ENCODE data around the gene SEM1.

Gene SEM1

DNA sequence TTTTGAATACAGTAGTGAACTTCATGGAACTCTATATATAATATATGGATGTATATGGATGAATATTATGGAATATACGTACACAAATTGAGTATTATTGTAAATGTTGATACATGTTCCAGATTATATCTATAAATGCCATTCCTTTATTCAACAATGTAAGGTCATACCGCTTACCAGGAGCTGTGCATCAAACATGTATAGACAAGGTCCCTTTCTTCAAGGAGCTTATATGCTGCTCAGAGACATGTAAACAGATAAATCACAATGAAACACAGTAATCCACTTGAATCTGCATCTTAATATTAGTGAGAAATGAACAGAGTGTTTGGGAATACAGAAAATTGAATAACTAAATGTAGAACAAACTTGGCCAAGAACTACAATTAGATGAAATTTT lies 898 bp upstream of the SEM1 start:
- Histone ChIP-seq H3K4me3 (replicated peaks; ENCODE audit: insufficient read depth, low read length) (no peak overlapping the region), H3K27ac (replicated peaks) (no peak overlapping the region), H3K27me3 (ENCODE audit: insufficient read depth, poor library complexity, severe bottlenecking) (no peaks in the 10 kb centered on the region)
- DNase-seq (ENCODE audit: low read depth in 1 of 2, low spot score in 1 of 2), result no peak
- no peak for TF ChIP-seq REST (IDR thresholded peaks at IDR 0.05; ENCODE audit: insufficient replicate concordance, low read depth)
- TF ChIP-seq CTCF (IDR thresholded peaks at IDR 0.05; ENCODE audit: insufficient read depth, low read length), result no peak
- no peak for TF ChIP-seq GABPA (IDR thresholded peaks at IDR 0.05; ENCODE audit: low read depth)
- no peak for TF ChIP-seq POLR2AphosphoS5 (IDR thresholded peaks at IDR 0.05; ENCODE audit: low read depth)
- TF ChIP-seq SPI1 (IDR thresholded peaks at IDR 0.05; ENCODE audit: borderline replicate concordance, low read depth), result no peak

GRCh38 chr7:96708872-96709271 lies 774 bp downstream of the SEM1 start:
- Histone ChIP-seq H3K4me3 (replicated peaks; ENCODE audit: insufficient read depth, low read length) (peak overlapping the region; percentile 88), H3K27ac (replicated peaks) (peak overlapping the region; percentile 77), H3K27me3 (ENCODE audit: insufficient read depth, poor library complexity, severe bottlenecking) (no peaks in the 10 kb centered on the region)
- no peak for TF ChIP-seq GABPA (IDR thresholded peaks at IDR 0.05; ENCODE audit: low read depth)
- TF ChIP-seq REST (IDR thresholded peaks at IDR 0.05; ENCODE audit: insufficient replicate concordance, low read depth), result no peak
- TF ChIP-seq CTCF (IDR thresholded peaks at IDR 0.05; ENCODE audit: insufficient read depth, low read length), result no peak
- TF ChIP-seq POLR2AphosphoS5 (IDR thresholded peaks at IDR 0.05; ENCODE audit: low read depth), result no peak
- no peak for TF ChIP-seq SPI1 (IDR thresholded peaks at IDR 0.05; ENCODE audit: borderline replicate concordance, low read depth)
- no peak for DNase-seq (ENCODE audit: low read depth in 1 of 2, low spot score in 1 of 2)

DNA sequence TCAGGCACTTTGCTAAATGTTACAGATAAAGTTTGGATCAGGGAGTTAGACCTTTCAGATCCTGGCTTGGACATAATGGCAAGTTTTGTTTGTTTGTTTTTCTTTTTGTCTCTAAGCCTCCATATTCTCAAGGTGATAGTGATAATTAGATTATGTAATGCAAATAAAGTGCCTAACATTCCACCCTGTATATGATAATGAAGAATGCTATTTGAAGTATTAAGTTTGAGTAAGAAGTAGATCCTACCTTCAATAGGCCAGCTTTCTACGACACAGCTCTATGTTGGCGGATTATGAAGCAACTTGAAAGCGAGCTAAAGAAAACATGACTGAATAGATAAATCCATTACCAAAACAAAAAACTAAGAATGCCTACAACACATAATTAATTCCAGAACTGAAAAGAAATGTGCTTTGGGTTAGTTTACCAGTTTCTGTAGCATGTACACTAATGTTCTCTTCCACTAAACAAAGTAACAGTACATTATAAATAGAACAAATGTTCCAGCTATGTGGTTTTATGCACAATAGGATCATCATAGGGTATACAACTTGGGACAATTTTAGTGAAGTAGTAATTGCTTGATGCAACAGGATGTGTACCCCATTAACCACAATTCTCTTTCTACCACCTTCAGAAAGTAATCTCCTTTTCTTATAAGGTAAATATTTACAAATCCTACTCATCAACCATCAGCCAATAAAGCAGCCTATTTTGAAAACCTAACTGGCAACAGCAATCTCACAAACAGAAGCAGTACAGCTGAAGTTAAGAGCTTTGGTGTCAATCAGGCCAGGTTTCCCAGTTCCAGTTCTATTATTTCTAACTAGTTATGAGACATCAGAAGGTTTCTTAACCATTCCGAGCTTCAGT lies 1.5 kb downstream of the SEM1 start:
- no peak for DNase-seq (ENCODE audit: low read depth in 1 of 2, low spot score in 1 of 2)
- Histone ChIP-seq H3K27ac (replicated peaks) (no peak overlapping the region), H3K4me3 (replicated peaks; ENCODE audit: insufficient read depth, low read length) (peak overlapping the region; percentile 88), H3K27me3 (ENCODE audit: insufficient read depth, poor library complexity, severe bottlenecking) (no peaks in the 10 kb centered on the region)
- TF ChIP-seq SPI1 (IDR thresholded peaks at IDR 0.05; ENCODE audit: borderline replicate concordance, low read depth) (no peak), CTCF (IDR thresholded peaks at IDR 0.05; ENCODE audit: insufficient read depth, low read length) (no peak), POLR2AphosphoS5 (IDR thresholded peaks at IDR 0.05; ENCODE audit: low read depth) (no peak), GABPA (IDR thresholded peaks at IDR 0.05; ENCODE audit: low read depth) (no peak), REST (IDR thresholded peaks at IDR 0.05; ENCODE audit: insufficient replicate concordance, low read depth) (no peak)

Data from HL-60 (cell line).